ENCODE results near the gene RASAL2. TPM values are rescaled to one million over a fixed set of nuclear protein-coding genes. Genes with fewer than 3 reads are reported as not detected.

RASAL2 gene
- total RNA-seq, 1 experiment from 2014 or later = 22.2 TPM

DNA sequence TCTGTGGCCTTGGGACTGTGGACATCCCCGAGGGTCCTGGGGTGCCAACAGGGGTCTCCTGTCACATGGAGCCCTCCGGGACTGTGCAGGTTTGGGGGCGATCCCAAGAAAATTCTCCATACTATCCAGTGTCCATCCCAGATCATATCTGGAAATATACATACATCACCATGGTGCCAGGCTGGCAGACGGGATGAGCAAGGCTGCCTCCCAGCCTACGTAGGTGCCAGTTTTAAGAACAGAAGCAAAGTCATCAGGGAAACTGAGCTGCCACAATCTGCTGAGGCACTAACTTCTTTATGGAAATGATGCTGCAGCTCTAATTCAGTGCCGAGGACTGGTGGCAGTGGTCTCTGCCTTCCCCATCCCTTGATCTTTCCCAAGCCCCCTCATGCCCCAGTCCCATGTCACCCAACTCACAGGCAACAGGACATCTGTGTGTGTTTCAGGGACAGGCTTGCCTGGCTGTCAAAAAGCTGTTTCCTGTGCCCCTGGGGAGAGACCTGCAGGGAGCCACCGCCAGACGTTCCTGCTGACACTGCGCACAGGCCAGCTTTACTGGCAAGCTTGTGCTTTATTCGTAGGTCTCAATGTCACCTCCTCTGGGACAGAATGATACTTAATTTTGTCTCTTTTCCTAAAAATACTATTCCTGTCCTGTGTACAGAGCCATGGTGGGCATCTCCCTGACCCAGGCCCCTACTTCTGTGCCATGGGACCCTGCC lies 434.5 kb downstream of the RASAL2 start:
- Histone ChIP-seq H3K9me3 (ENCODE audit: control insufficient read depth, low read depth, low read length) (no peaks in the 10 kb centered on the region), H2BK120ac (ENCODE audit: low read depth, low read length, poor library complexity, severe bottlenecking) (no peak overlapping the region), H3K4me1 (ENCODE audit: insufficient read depth, low read length) (no peaks in the 10 kb centered on the region), H2AFZ (ENCODE audit: low read length) (no peak overlapping the region), H3K9ac (ENCODE audit: extremely low read depth, insufficient read length, low read length) (no peak overlapping the region), H2BK15ac (ENCODE audit: low read depth, low read length) (no peak overlapping the region), H3K56ac (ENCODE audit: insufficient read length, low read depth, low read length) (no peak overlapping the region), H2AK5ac (ENCODE audit: insufficient read length, low read length) (no peak overlapping the region), H3K27ac (ENCODE audit: insufficient read length, low read depth, low read length) (no peak overlapping the region), H2BK20ac (ENCODE audit: low read depth, low read length, poor library complexity, severe bottlenecking) (no peak overlapping the region), H3K27me3 (ENCODE audit: insufficient read depth, low read length) (no peaks in the 10 kb centered on the region), H3K4me2 (ENCODE audit: insufficient read depth, insufficient read length, low read length) (no peak overlapping the region), H4K20me1 (ENCODE audit: control insufficient read depth, insufficient read depth, insufficient read length) (no peaks in the 10 kb centered on the region), H3K14ac (ENCODE audit: insufficient read depth, low read length) (no peak overlapping the region), H3K23ac (ENCODE audit: insufficient read length, low read depth, low read length) (no peak overlapping the region), H3K79me1 (ENCODE audit: insufficient read depth, low read depth, low read length, poor library complexity, severe bottlenecking) (no peaks in the 10 kb centered on the region), H4K91ac (ENCODE audit: insufficient read length, low read depth, low read length) (no peak overlapping the region), H4K5ac (ENCODE audit: insufficient read length, low read depth, low read length) (no peak overlapping the region), H3K23me2 (ENCODE audit: insufficient read length, low read depth, low read length, poor library complexity, severe bottlenecking) (peaks cover 2% of the 10 kb centered on the region), H3K4ac (ENCODE audit: low read depth, low read length) (no peak overlapping the region), H3K18ac (ENCODE audit: insufficient read length, low read depth, low read length) (no peak overlapping the region), H3T11ph (ENCODE audit: low read length) (no peak overlapping the region), H2BK5ac (ENCODE audit: insufficient read length, low read length) (no peak overlapping the region), H2BK12ac (ENCODE audit: insufficient read length, low read depth, low read length) (no peak overlapping the region), H3K79me2 (ENCODE audit: insufficient read depth, low read length) (no peaks in the 10 kb centered on the region), H4K8ac (replicated peaks; ENCODE audit: insufficient read length, low read depth, low read length) (no peak overlapping the region)
- no CpG with 5 or more reads among the region's 10 CpGs for WGBS (ENCODE audit: extremely low coverage, insufficient read length, low lambda C conversion rate)
- Mint-ChIP-seq H3K4me3 (no peak overlapping the region), H3K27ac (no peak overlapping the region; a peak in 1 of 7 replicates), H3K4me1 (peaks cover 0 to 5% of the 10 kb centered on the region in 2 experiments; a peak in 2 of 4 replicates), H3K9me3 (no peaks in the 10 kb centered on the region), H3K27me3 (ENCODE audit: low read depth) (no peaks in the 10 kb centered on the region; the same call in none of the 2 replicates), H3K36me3 (ENCODE audit: insufficient read depth in 1 of 3, low read depth in 3 of 3) (no peaks in the 10 kb centered on the region)
- no peak for DNase-seq
- TF ChIP-seq, protein P1, sequence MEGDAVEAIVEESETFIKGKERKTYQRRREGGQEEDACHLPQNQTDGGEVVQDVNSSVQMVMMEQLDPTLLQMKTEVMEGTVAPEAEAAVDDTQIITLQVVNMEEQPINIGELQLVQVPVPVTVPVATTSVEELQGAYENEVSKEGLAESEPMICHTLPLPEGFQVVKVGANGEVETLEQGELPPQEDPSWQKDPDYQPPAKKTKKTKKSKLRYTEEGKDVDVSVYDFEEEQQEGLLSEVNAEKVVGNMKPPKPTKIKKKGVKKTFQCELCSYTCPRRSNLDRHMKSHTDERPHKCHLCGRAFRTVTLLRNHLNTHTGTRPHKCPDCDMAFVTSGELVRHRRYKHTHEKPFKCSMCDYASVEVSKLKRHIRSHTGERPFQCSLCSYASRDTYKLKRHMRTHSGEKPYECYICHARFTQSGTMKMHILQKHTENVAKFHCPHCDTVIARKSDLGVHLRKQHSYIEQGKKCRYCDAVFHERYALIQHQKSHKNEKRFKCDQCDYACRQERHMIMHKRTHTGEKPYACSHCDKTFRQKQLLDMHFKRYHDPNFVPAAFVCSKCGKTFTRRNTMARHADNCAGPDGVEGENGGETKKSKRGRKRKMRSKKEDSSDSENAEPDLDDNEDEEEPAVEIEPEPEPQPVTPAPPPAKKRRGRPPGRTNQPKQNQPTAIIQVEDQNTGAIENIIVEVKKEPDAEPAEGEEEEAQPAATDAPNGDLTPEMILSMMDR (conservative IDR thresholded peaks at IDR 0.05) = no peak
